K562 (cell line): ENCODE measurements around the gene DPYSL4. TPM values are rescaled to one million over a fixed set of nuclear protein-coding genes. Genes with fewer than 3 reads are reported as not detected.

ENCODE experiments used
- CGGBP1 ChIP-seq: fragments of 250-450 bp; sonication (Bioruptor Pico); IDR thresholded peaks from 2 replicates; pipeline ENCODE4 v1.9.0; 2021; ENCODE audit warnings: mild to moderate bottlenecking
- PML ChIP-seq: IDR thresholded peaks from 2 replicates; pipeline ENCODE4 v1.6.1; 2012; ENCODE audit warnings: low read length, inconsistent platforms
- TSHZ1 ChIP-seq: fragments of 250-450 bp; sonication (Bioruptor Pico); IDR thresholded peaks from 2 replicates; pipeline ENCODE4 v1.4.0; 2020; ENCODE audit warnings: mild to moderate bottlenecking, moderate library complexity
- ZBTB1 ChIP-seq: sonication (generic); formaldehyde crosslinking; IDR thresholded peaks from 2 replicates; pipeline ENCODE4 v1.8.1; 2023; ENCODE audit warnings: missing genetic modification reagents, low read depth, mild to moderate bottlenecking, borderline replicate concordance
- ZBTB11 ChIP-seq, 3 experiments: fragments of 200-800 bp in 1 of 3; fragments of 250-450 bp in 1 of 3; fragments of 450-650 bp in 1 of 3; sonication (Bioruptor Pico) in 1 of 3; sonication (Bioruptor generic) in 1 of 3; formaldehyde crosslinking in 1 of 3; IDR thresholded peaks; 2 replicates each; pipeline versions ENCODE4 v1.6.1 to v1.8.0; 2016 to 2022; ENCODE audit warnings: mild to moderate bottlenecking in 2 of 3, missing genetic modification characterization in 2 of 3, missing compliant biosample characterization in 1 of 3, moderate library complexity in 1 of 3
- polyA plus RNA-seq, 8 experiments: library from polyadenylated mRNA; depleted of rRNA in 4 of 8; stranded (reverse) in 5 of 8; unstranded in 3 of 8; fragments of >200 nt; fragmentation: Nextera tagmentation in 2 of 8; fragmentation: Illumina TruSeq in 1 of 8; extraction: Ambion mirVana in 2 of 8; extraction: Trizol in 1 of 8; gene quantifications; 2 replicates each; pipeline versions ENCODE4 v1.2.1 to v1.2.3, GENCODE V29; 2011 to 2014; ENCODE audit warnings: inconsistent platforms in 1 of 8, missing spikeins in 1 of 8
- total RNA-seq, 7 experiments: library from RNA; depleted of rRNA in 6 of 7; stranded (reverse); fragments of >200 nt in 6 of 7; fragmentation: Illumina TruSeq in 2 of 7; extraction: Trizol in 2 of 7; gene quantifications; 2 replicates each; pipeline versions ENCODE4 v1.2.1 to v1.2.3, GENCODE V29; 2011 to 2021; ENCODE audit warnings: low replicate concordance in 1 of 7

Gene DPYSL4
- total and polyA plus RNA-seq, 9 of the 15 experiments (the other 6 are each of a cell fraction or from before 2014, with no cell fraction given), result 0.03 TPM; not detected in 8

GRCh38 chr10:132189810-132190422 lies 3.2 kb downstream of the DPYSL4 start (continued):
- TF ChIP-seq ZBTB1 (CRISPR knock-in tag) (no peak), CGGBP1 (CRISPR knock-in tag) (no peak), ZBTB11 (CRISPR knock-in tag; IDR thresholded peaks at IDR 0.05) (no peak), PML (no peak), TSHZ1 (no peak)
- TF ChIP-seq, all 486 proteins: peak for 0
